Measurements from ENCODE around the gene HIP1. TPM values are rescaled to one million over a fixed set of nuclear protein-coding genes. Genes with fewer than 3 reads are reported as not detected.
"Not testable (repeated sequence)": the region's sequence is repeated elsewhere in the genome, so short reads cannot be mapped to it uniquely, and the experiment has no call there.

The HIP1 gene
- total RNA-seq, 1 donor from 2014 or later = 60.2 TPM

DNA sequence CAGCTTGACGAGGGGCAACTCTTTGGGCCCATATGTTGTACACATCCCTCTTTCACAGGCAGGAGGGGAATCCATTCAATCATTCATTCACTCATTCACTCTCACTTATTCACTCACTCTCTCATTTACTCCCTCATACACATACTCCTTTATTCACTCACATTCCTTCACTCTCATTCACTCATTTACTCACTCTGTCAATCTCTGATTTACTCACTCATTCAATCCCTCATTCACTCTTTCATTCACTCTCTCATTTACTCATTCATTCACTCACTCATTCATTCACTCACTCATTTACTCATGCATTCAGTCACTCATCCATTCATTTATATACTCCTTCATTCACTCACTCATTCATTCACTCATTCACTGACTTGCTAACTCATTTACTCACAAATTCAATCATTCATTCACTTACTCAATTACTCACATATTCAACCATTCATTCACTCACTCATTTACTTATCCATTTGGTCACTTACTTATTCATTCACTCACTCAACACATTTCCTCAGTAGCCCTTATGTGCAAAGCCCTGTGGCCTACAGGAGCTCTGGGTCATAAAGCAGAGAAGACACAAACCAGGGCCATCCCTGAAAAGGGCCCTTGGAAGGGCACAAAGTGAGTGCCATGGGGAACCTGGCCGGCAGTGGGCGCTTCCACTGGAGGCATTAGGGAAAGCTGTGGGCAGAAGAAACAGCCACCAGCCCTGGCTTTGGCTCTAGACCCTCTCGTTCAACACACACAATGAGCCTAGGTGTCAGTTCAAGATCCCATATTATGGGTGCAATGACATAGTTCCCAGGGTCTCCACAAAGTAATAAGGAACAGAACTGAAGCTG lies 26.0 kb downstream of the HIP1 start:
- no peak for DNase-seq

DNA sequence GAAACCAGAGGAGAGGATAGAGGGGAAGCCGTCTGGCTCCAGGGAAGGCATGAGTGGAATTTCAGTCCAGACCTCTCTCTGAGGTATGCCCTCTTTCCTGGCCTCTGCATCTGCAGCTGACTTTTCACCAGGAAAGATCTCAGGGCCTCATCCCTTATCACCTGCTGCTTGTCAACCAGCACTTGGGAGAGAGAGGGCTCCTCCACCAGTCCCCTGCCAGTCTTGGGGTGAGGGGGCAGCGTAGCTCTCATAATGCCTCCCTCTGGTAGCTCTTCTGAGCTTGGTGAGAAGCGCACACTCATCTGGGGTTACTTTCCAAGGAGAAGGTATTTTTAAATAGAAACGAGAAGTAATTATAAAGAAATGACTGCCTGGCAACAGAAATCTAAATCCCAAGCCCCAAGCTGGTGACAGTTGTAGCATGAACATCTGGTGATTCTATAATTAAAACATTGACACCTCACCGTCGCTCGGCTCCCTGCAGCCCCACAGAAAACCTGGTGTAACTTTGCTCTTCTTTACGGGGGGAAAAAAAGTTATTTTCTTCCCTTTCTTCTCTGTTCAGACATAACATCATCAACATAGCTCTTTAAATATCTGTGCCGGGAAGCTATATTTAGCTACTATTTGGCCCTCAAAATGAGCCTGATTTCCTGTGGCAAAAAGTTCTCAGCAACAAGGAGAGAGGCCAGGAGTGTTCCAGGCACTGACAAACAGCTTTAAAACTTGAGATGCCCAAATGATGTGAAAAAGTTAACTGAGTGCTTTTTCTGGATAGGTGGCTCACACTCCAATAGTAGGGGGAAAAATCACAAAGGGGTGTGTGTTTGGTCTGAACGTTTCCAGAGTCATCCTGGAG lies 26.9 kb downstream of the HIP1 start:
- peak; percentile 55 for DNase-seq

- DNase-seq = no peak
Observed at GRCh38 chr7:75711076-75711475, 27.7 kb downstream of the HIP1 start.

- DNase-seq = no peak
Observed at GRCh38 chr7:75704928-75705327, 33.8 kb downstream of the HIP1 start.

DNA sequence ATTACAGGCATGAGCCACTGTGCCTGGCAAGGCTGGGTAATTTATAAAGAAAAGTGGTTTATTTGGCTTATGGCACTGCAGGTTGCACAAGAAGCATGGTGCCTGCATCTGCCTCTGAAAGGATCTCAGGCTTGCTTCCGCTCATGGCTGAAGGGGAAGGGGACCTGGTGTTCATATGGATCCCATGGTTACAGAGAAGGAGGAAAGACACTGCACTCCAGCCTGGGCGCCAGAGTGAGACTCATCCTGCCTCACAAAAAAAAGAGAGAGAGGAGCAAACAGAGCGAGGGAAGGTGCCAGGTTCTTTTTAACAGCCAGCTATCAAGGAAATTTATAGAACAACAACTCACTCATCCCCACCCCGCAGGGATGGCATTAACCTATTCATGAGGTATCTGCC lies 36.2 kb downstream of the HIP1 start:
- DNase-seq = no peak

GRCh38 chr7:75699993-75700392 lies 38.7 kb downstream of the HIP1 start:
- no peak for DNase-seq

- no peak for DNase-seq
Observed at GRCh38 chr7:75698358-75698757, 40.4 kb downstream of the HIP1 start.

DNA sequence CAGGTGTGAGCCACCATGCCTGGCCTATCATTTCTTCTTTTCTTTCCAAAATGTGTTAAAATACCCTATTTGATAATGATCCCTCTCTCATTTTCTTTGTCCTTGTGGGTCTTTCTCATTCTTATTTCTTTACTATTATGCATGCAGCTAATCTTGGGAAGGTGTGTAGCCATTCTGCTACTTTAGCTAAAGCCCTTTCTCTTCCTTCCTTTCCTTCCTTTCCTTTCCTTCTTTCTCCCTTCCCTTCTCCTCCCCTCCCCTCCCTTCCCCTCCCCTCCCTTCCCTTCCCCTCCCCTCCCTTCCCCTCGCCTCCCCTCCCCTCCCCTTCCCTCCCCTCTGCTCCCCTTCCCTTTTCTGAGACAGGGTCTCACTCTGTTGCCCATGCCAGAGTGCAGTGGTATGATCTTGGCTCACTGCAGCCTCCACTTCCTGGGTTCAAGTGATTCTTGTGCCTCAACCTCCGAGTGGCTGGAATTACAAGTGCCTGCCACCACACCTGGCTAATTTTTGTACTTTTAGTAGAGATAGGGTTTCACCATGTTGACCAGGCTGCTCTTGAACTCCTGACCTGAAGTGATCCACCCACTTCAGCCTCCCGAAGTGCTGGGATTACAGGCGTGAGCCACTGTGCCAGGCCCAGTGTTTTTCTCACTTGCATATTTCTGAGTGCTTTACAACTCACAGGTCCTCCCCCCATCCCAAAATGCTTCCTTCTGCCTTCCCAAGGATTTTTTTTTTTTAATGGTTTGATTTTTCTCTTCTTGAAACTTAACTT lies 42.3 kb downstream of the HIP1 start:
- DNase-seq = no peak

DNA sequence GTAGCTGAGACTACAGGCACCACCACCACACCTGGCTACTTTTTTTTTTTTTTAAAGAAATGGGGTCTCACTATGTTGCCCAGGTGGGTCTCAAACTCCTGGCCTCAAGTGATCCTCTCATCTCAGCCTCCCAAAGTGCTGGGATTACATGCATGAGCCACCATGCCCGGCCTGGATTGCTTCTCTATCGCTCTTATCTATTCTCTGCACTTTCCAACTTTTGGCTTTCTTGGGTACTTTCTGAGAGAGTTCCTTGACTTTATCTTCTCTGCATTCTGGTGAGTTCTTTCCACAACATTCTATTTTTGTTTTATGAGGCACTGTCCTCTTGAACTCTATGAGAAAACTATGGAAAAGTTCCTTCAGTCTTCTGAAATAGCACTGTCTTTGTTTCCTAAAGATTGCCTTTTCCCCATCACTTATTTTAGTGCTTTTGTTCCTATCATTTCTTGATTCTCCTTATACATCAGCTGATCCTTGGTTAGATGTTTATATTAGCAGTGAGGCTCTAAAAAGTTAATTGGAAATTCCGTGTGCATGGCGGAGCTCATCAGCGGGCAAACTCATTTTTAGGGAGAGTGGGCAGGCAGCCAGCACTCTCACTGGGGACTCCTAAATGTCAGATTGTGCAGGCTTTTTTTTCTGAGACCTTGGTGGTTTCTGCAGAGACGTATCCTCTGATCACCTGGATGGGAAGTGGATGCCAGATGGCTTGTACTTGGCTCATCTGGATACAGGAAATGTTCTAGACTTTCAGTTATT lies 43.9 kb downstream of the HIP1 start:
- peak; percentile 25 for DNase-seq

- DNase-seq = not testable (repeated sequence)
Observed at GRCh38 chr7:75693668-75694067, 45.1 kb downstream of the HIP1 start.

- DNase-seq = no peak
Observed at GRCh38 chr7:75691793-75692543, 46.8 kb downstream of the HIP1 start.

DNA sequence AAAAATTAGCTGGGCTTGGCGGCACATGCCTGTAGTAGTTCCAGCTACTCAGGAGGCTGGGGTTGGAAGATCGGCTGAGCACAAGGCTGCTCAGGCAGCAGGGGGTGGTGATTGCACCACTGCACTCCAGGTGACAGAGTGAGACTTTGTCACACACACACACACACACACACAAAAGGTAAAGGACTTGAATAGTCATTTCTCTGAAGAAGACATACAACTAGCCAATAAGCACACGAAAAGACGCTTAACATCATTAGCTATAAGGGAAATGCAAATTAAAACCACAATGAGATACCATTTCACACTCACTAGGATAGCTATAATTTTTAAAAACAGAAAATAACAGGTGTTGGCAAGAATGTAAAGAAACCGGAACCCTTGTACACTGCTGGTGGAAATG lies 48.6 kb downstream of the HIP1 start:
- DNase-seq = no peak

GRCh38 chr7:75689246-75690099 lies 49.3 kb downstream of the HIP1 start:
- DNase-seq = no peak

GRCh38 chr7:75688200-75689136 lies 50.3 kb downstream of the HIP1 start:
- peak; percentile 23 for DNase-seq

GRCh38 chr7:75687246-75688088 lies 51.3 kb downstream of the HIP1 start:
- no peak for DNase-seq

- no peak for DNase-seq
Observed at GRCh38 chr7:75686551-75686950, 52.2 kb downstream of the HIP1 start.

- not testable (repeated sequence) for DNase-seq
Observed at GRCh38 chr7:75682052-75682451, 56.7 kb downstream of the HIP1 start.

- DNase-seq = no peak
Observed at GRCh38 chr7:75679060-75679459, 59.7 kb downstream of the HIP1 start.
